Measurements from ENCODE around the gene TMEM178B. TPM values are rescaled to one million over a fixed set of nuclear protein-coding genes. Genes with fewer than 3 reads are reported as not detected.

Gene TMEM178B
- total RNA-seq, 4 donors from 2014 or later: under 0.01 to 0.94 (median 0.35) TPM

DNA sequence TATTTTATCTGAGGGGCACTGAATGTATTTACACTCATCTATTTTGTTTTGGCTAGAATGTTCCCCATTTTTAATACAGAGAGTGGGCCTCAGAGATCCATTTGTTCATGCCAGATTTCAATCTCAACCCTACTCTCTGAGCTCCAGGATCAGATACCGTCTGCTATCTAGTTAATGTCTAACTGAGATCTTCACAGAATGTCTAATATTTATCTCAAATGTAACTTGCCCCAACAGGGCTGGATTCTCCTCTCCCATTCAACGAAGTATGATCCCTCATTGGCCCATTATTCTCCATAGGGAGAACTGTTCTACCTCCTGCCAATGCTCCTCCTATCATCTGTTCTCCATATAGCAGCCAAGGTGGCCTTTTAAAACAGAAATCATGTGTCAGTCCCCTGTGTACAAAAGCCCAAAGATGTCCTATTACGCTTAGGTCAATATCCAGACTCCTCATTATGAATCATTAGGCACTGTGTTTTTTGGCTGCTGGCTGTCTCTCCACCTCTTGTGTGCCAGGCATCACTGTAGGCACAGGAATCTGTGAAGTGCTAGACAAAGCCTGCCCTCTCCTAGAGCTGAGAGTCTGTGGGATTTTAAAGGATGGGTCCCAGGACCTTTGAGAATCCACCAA lies 308.0 kb downstream of the TMEM178B start:
- TF ChIP-seq, protein P1, sequence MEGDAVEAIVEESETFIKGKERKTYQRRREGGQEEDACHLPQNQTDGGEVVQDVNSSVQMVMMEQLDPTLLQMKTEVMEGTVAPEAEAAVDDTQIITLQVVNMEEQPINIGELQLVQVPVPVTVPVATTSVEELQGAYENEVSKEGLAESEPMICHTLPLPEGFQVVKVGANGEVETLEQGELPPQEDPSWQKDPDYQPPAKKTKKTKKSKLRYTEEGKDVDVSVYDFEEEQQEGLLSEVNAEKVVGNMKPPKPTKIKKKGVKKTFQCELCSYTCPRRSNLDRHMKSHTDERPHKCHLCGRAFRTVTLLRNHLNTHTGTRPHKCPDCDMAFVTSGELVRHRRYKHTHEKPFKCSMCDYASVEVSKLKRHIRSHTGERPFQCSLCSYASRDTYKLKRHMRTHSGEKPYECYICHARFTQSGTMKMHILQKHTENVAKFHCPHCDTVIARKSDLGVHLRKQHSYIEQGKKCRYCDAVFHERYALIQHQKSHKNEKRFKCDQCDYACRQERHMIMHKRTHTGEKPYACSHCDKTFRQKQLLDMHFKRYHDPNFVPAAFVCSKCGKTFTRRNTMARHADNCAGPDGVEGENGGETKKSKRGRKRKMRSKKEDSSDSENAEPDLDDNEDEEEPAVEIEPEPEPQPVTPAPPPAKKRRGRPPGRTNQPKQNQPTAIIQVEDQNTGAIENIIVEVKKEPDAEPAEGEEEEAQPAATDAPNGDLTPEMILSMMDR (IDR thresholded peaks at IDR 0.05; ENCODE audit: low read depth): no peak

DNA sequence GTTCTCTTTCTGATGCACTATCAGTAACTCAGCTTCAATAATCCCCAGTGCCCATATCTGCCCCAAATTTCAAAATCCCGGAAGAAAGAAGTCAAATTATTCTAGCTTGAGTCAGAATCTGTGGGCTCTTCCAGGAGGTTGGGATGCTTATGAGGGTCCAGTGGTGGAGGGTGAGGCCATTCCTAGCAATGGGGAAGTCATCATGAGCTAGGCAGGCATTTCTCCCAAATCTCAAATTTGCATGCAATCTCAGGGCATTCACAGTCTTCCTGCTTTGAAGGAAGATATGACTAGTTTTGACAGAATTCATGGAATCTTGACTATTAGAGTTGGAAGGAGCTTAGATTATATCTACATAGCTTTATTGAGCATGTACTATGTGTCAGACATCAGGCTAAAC lies 313.0 kb downstream of the TMEM178B start:
- TF ChIP-seq, protein P1 (IDR thresholded peaks at IDR 0.05; ENCODE audit: low read depth): no peak

DNA sequence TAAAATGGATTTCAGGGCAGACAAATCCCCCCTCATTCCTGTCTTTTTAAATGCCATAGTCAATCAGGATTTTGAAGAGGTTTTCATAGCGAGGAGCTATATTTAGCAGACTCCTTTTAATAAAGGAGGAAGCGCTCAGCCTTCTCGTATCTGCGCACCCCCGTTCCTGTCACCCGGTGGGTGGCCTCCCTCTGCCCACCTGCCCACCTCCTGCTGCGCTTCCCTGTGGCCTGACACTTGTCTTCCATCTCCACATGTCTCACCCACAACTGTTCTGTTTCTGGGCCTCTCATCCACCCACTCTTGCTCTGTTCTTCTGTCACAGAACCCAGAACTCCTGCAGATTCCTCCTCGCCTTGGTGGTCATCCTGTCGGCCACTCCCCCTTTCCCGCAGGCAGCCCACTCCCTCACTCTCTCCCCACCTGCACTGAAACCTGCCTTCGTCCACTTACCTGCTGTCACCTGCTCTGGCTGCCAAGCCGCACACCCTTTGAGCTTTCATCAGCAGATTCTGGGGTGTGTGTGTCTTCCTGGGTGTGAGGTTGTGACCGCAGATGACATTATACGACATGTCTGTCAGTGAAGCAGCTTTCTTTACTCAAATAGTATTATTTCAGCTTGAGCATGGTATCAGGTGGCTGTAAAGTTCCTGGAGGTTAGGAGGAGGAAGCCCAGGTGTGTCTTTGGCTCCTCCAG lies 313.8 kb downstream of the TMEM178B start:
- TF ChIP-seq, protein P1 (IDR thresholded peaks at IDR 0.05; ENCODE audit: low read depth): no peak

DNA sequence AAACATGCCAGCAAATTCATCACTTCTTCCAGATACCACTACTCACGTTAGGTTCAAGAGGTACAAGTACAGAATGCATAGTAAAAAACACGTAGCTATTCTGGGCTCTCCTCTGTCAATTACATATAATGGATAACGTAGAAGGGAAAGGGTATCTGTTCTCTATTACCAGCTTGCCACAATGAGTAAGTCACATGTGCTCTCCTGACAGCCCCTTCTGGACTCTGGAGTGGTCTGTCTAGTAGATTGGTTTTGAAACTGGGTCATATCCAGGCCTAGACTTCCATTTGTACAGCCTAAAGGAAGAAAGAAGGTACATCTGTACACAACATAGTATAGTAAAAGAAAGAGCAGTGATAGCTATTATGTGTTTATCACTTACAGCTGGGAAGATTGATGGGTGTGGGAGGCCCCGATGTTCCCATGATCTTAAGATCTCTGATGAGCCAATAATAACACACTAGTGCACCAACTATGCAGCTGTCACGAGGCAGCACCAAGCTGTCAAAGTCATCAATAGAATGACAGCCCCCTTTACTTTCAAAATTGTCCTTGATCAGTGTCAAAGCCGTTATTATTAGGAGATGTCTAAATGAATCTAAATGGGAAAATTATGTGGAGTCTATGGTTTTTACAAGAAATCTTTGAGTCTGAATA lies 315.4 kb downstream of the TMEM178B start:
- TF ChIP-seq, protein P1 (IDR thresholded peaks at IDR 0.05; ENCODE audit: low read depth): no peak

DNA sequence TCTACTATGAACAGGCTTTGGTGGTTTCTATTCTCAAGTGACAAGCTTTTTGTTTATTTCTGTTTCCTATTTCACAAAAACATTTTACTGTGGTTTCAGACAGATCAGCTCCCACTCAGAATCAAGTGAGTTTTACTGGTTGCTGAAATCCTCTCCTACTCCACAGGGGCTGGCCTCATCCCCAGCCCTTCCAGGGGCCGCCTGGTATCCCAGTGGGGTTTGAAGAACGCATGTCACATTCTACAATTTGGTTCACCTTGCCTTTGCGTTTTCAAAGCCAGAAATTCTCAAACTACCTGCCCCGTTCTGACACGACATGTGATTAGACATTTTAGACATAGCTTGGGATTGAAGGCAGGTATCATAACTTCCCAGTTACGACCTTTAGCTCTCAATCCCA lies 316.5 kb downstream of the TMEM178B start:
- TF ChIP-seq, protein P1 (IDR thresholded peaks at IDR 0.05; ENCODE audit: low read depth): no peak

DNA sequence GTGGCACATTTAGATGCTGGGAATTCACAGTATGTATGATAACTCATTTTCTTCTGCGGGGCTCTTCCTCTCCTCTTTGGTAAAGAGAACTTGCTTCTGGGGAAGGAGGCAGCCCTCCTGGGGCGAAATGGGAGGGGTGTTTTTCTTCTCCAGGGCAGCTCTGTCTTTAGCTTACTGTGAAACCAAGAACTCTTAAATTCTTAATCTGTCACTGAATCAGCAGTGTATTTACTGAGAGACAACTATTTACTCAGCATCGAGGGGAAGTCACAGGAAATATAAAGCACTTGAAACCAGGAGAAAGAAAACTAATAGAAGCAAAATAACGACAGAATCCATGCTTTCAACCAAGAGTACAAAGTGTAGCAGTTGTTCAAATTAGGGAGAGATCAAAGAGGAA lies 319.2 kb downstream of the TMEM178B start:
- TF ChIP-seq, protein P1 (IDR thresholded peaks at IDR 0.05; ENCODE audit: low read depth): no peak

Measured in subcutaneous adipose tissue (tissue), 4 donors.